GM20431 (cell line): ENCODE data around the gene SLC25A51.

Experiments
- in situ Hi-C: fragments of 300-500 bp; cut with MseI, MboI; formaldehyde crosslinking; loops from one replicate; pipeline ENCODE4 v1.15.0; 2020; ENCODE audit warnings: low sequenced_read_pairs; ENCODE audit not compliant: unreplicated experiment

The SLC25A51 gene

DNA sequence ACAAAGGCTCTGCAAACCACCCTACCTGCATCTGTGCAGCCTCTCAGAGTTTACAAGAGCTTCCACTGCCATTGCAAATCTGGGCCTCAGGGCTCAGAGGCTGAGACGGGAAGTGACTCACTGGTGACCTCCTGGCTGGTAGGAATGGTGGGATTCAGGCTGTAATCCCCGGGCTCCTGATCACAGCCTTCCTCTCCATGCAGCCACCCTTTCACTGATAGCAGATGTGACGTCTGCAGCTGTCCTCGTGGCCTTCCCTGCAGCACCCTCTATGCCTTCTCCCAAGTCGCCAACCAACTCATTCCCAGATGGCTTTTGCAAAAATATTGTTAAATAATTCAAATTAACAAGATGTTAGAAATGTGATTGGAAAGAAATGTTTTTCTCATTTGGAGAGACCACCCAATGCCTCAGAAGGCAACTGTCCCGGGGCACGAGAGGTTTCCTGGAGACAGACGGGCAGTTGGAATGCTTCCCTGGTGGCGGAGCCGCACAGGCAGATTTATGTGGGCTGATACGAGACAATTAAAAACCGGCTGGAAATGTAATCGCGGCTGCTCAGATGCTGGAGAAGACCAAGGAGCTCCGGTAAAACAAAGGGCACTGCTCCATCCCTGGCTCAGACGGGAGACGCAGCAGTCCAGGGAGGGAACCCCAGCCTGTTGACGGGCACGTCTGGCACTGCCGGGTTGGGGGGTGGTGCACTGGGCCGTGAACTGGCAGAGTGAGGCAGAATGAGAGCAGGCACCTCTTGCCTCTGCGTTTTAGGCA, 34.4 kb upstream of the SLC25A51 start:
- in situ Hi-C loops = no loop called here

DNA sequence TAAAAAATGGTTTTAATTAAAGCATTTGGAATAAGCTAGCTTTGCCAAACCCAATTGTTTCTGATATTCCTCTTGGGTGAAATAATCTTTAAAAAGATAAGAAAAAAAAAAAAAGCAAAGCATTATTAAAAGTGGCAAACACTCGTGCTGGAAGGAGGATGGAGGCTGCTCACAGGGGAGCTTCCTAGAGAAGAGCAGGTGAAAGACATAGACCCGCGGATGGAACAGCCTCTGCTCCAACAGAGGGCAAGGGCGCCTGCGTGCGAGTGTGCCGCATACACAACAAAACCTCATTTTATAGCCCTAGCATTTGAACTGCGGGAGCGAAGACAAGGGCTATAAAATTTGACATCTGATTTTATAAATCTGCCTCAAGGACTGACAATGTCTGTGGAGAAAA, 33.4 kb upstream of the SLC25A51 start:
- in situ Hi-C loops = no loop called here

DNA sequence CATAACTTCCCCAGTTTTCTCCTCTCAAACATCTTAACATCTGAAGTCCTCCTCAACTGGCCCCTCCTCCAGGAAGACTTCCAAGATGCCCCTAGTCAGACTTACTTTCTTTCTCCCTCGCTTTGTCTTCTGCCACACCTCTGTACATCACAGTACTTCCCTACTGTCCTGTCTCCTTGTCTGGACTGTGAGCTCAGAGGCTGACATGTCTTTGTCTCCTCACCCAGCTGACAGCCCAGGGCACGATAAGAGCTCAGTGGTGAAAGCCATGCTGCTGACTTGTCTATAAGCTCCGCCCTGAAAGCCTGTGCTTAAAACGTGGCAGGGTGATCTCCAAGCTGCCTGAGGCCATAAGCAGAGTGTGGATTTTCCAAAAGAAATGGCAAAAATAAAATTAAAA, 33.0 kb upstream of the SLC25A51 start:
- in situ Hi-C loops = no loop called here

DNA sequence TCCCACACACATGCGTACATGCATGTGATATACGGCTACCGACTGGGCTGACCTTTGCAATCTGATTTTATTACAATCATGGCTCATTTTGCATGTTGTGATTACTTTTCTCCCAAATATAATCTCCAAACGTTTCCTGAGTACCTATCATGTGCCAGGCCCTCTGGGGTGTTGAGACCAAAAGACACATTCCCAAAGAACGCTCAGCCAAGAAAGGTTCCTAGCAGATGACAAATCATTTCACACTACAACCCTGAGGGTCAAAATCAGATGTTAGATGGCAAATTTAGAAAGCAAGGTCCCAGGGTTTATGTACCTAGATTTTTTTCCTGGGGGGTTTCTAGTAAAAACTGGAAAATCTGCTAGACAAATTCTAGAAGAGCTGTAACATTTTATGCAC, 32.4 kb upstream of the SLC25A51 start:
- in situ Hi-C loops = no loop called here

DNA sequence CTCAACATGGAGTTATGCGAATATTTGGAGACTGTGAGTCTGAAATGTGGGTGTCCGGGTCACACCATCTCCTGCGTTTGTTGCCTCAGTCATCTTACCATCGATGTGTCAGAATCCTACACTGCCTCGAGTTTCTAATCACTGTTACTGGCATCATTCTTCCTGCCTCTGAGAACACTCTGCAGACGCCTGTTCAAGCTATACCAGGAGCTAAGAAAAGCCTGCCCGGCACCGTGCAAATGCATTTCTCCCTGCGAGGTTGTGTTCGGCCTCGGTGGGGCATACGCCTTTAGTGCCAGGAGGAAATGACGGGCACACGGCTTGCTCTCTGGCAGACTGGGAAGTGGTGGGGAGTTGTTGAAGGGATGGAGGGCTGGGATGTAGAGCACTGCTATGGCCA, 31.2 kb upstream of the SLC25A51 start:
- in situ Hi-C loops = no loop called here

DNA sequence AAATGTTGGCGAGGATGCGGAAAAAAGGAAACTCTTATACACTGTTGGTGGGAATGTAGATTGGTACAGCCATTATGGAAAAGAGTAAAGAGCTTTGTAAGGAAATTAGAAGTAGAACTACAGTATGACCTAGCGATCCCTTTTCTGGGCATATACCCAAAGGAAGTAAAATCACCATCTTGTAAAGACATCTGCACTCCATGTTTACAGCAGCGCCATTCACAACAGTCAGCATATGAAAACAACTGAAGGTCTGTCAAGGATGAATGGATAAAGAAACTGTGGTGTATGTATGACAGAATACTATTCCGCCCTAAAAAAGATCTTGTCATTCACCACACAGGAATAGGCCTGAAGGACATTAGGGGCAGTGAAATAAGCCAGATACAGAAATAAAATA, 27.7 kb upstream of the SLC25A51 start:
- in situ Hi-C loops = no loop called here

DNA sequence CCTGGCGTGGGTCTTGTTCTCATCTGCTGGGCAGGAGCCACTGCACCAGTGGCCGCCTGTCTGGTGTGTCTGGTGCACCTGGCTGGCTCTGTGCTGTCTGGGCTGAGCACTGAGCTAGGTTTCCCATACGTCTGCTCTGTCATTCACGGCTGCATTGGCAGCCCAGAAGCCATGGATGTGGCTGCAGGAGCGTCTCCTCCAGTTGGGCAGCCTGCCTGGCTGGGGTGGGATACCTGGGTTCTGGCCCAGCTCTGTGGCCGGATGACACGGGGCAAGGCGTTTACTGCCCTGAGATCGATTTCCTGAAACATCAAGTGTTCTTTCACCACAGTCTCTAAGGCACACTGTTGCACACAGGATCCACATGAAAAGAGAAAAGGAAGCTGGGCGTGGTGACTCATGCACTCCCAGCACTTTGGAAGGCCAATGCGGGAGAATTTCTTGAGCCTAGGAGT, 25.5 kb upstream of the SLC25A51 start:
- in situ Hi-C loops = loop anchor here (10.0 kb wide), 1 partner anchor 135 kb away; the partner anchor contains the start of gene SHB

DNA sequence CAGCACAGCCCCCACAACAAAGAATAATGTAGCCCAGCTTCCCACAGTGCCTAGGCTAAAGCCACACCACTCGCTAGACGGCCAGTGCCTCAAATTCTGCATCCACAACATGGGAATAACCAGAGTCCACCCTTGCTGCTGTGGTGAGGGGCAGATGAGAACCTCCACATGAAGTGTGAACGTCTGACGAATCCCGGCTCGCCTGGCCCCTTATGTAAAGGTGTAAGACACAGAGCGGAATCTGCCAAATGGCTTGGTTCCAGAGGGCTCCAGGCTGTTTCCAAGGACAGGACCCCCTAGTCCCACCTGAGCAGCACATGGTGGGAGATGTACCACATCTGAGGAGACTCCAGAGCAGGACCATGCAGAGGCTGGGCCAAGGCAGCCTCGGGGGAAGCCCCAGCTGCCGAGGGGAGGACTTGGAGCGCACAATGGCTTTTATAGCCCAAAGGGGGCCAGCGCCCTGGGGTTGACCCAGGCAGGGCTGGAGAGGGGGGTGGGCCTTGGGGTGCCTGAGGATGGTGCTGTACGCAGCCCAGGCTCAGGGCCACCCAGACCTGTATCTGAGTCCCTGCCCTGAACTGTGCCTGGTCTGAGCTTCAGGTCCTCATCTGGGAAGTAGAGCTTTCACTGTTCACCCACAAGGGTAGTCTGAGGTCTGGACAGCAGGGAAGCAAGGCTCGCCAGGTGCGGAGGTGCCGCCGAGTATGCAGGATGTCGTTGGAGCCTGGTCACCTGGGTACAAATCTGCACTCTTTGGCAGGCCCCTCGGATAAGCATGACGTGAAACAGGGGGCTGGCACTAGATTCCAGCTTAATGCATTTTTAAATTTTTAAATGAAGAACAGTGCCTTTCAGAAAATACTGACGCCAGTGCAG, 24.9 kb upstream of the SLC25A51 start:
- in situ Hi-C loops = loop anchor here (10.0 kb wide), 1 partner anchor 136 kb away; the partner anchor contains the start of gene SHB

DNA sequence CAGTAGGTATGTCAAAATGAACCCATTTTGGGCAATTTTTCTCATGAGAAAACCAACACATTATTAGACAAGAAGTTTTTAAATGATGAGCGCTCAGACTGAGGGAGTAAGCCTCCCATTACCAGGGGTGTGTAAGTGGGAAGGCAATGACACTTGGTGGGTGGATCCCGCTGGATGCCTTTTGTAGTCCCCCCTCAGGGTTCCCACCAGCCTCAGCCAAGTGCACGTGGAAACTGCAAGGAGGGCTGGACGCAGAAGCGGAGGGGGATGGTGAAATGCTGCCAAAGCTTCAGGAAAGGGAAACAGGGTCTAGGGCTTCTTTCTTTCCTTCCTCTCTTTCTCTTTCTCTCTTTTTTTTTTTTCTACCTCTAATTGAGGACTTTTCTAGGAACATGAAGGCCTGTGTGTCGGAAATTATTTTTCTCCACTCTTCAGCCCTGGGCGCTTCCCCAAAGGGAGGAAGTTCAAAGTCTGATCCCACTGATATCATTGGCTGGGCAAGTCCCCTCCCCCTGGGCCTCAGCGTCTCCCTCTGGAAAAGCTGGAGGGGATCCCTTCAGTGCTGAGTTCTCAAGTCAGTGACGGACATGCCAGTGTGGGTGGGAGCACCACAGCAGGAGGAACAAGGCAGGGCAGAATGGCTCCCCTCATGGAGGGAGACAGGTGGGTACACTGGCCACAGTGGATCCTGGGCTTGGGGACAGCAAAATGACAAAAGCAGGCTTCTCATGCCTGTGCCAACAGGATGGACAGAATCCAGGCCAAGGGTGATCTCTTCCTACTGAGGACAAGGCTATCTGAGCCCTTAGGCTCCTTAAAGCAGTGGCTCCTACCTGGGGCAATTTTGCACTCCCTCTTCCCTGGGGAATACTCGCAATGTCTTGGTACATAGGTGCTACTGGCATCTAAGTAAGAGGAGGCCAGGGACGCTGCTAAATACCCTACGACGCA, 23.9 kb upstream of the SLC25A51 start:
- in situ Hi-C loops = loop anchor here (10.0 kb wide), 1 partner anchor 137 kb away; the partner anchor contains the start of gene SHB

DNA sequence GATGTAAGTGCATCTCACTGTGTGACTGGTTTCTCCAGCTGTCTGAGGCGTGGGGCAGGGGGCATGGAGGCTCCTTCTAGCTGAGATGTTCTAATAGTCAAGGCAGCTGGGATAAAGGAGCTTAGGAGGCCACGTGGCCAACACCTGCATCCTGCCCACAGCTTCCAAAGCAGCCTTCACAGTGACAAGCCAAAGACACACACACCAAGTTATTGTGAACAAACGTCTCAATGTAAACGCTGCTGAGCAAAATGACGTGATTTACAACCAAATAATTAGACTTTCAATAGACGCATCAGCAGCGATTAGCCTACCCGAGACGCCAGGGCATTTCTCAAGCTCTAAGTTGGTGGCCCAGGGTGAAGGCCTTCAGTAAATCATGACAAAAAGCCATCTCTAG, 23.2 kb upstream of the SLC25A51 start:
- in situ Hi-C loops = loop anchor here (10.0 kb wide), 1 partner anchor 138 kb away; the partner anchor contains the start of gene SHB

DNA sequence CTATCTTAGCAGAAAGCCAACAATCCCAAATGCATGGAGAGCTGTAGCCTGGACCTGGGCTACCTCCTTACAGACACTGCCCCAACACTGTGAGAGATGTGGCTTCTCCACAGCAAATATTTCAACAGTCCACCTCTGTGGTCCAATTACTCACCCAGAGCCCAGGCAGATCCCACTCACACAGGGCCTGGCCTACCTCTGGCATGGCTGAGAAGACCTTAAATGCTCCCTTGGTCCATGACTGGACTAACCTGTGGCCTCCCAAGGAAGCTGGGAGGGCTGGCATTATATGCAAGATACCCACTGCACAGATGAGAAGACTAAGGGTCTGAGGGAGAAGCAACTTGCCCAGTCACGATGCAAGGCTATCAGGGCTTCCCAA, 22.8 kb upstream of the SLC25A51 start:
- in situ Hi-C loops = loop anchor here (10.0 kb wide), 1 partner anchor 138 kb away; the partner anchor contains the start of gene SHB

DNA sequence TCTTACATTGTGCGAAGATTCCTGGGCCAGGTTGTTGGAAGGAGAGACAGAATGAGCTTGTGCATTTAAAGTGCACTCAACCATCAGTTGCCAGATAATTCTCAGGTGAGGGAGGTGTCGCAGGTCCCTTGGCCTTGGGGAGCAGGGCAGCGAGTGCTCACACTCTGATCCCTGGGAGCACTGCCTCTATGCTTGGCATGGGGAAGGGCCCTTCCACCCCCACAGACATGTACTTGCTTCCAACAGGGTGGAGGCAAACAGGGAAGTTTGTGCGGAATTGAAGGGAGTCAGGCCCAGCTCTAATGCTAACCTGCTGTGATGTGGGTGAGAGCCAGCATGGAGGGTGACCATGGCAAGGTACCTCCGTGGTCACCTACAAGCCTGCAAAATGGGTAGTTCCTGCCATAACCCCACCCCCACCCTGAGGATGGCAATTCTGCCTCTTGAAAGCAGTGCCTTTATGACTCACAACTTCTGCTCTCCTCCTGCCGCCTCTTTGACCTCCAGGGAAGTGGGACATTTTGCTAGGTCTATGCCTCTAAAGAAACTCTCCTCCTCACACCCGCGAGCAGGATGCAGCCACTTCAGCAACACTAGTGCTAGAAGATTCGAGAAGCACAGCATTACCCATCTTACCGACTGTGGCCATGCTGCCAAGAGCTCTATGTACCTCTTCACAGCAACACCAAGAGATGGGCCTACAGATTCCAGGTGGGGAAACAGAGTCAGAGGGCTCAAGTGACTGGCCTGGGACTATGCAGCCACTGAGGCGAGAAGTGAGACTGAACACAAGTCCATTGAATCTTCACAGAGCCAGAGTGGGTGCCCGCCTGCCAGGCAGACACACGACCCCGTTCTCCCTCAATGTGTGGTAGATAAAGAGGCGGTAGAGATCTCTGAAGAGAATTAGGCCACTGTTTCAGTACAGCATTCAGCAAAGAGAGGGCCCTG, 22.1 kb upstream of the SLC25A51 start:
- in situ Hi-C loops = loop anchor here (10.0 kb wide), 1 partner anchor 139 kb away; the partner anchor contains the start of gene SHB

DNA sequence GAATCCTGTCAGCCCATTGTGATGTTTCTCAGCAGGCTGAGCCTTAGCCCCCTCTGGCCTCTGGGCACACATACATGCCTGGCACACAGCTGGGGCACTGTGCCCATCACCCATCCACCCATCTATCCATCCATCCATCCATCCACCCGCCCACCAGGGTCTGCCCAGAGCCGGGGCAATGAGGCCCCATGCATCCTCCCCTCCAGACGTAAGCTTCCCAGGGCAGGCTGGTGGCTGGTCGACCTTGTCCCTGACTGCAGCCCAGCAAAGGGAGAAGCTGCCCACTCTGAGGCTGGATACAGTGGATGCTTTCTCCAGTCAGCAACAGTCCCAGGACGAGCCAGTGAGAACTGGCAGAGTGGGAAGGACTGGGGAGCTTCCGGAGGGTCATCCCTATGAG, 21.1 kb upstream of the SLC25A51 start:
- in situ Hi-C loops = loop anchor here (10.0 kb wide), 1 partner anchor 140 kb away; the partner anchor contains the start of gene SHB

DNA sequence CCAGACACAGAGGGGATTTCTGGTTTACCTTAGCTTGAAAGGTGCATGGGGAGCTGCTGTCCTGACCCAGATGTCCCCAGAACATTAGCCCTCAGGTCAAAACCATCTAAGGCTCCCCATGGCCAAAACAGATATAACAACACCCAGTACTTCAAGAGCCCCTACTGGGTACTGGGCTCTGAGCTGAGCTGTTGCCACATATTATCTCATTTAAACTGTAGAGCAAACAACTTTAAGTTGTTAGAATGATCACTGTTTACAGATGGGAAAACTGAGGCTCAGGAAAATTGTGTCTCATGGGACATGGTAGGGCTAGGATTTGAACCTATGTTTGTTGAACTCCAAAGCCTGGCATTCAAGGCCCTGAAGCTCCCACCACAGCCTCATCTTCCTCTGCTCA, 20.6 kb upstream of the SLC25A51 start:
- in situ Hi-C loops = loop anchor here (10.0 to 25.0 kb wide), 4 partner anchors 140 to 438 kb away; partner anchors contain the start of gene SHB

DNA sequence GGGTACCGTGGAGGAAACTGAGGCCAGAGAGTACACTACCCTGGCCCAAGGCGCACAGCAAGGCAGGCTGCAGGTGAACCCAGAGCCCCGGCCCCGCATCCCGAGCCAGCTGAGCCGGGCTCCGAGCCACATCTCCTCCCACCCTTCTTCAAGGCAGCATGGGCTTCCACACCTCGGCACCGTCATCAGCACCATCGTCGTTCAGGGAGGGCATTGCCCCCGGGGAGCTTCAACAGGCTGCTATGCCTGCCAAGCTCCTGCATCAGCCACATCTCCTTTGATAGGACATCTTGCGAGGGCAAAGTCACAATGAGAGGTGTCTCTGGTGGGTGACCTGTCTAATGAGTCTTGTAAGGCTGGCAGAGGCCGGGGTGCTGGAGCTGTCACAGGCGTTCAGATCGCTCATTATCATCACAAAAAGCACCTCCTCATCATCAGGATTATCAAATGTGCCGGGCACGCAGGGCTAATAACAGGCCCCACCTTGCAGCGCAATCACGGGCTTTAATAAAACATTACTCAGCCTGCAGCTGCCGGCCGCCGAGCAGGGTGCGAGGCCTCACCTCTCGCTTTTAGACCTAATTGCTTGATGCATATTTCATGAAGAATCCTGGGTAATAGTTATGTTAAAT, 20.0 kb upstream of the SLC25A51 start:
- in situ Hi-C loops = loop anchor here (10.0 to 25.0 kb wide), 4 partner anchors 141 to 438 kb away; partner anchors contain the start of gene SHB

DNA sequence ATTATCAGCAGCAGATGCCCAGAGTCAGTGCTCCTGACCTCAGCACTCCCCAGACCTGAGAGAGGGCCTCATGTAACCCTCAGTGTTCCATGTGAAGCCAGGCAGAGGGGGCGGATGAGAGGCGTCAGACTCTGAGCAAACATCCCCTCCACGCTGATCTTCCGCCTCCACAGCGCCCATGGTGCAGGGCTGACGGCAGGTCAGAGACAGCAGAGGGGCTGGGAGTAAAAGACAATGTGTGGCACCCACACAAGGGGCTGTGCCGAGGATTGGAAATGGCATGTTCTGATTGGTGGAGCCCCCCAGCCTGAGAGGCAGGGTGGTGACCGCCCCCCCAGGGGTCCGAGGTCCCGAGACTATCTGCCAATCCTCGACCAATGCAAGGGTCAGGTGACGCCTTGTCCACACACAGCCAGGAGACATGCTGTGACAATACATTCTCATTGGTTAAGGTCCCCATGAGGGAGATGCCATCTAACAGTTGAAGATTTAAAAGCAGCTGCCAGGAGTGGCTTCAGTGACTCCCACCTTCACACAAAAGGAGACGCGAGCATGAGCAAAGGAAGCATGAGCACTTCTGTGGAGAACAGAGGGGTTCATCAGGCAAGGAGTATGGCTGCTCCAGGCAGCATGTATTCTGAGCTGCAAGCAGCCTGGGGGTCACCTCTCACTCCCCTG, 19.3 kb upstream of the SLC25A51 start:
- in situ Hi-C loops = loop anchor here (10.0 to 25.0 kb wide), 4 partner anchors 142 to 439 kb away; partner anchors contain the start of gene SHB
